NCI-H146 (cell line): ENCODE results near the gene CNN2.

Experiments
- DNase-seq: peaks from one replicate; lab custom pipeline; 2025; lab: John Stamatoyannopoulos, UW

The CNN2 gene

GRCh38 chr19:1065606-1066109 is 39.2 kb downstream of the CNN2 start:
- no peak for DNase-seq

GRCh38 chr19:1066251-1066747 is 39.9 kb downstream of the CNN2 start:
- DNase-seq, result no peak

- DNase-seq, result no peak
Measured at GRCh38 chr19:1066748-1067340, 40.4 kb downstream of the CNN2 start, which contains the start of gene ARHGAP45. Gene ARHGAP45 (plus strand): TSS chr19:1067167. CDS start chr19:1067406, 239 bp downstream.

GRCh38 chr19:1067341-1067957 is 41.0 kb downstream of the CNN2 start:
- DNase-seq, result no peak

- no peak for DNase-seq
Measured at GRCh38 chr19:1068009-1069001, 41.9 kb downstream of the CNN2 start.

- no peak for DNase-seq
Measured at GRCh38 chr19:1069009-1069779, 42.8 kb downstream of the CNN2 start.

- DNase-seq, result no peak
Measured at GRCh38 chr19:1070576-1070930, 44.1 kb downstream of the CNN2 start.

- no peak for DNase-seq
Measured at GRCh38 chr19:1070931-1071791, 44.8 kb downstream of the CNN2 start.

- DNase-seq, result no peak
Measured at GRCh38 chr19:1072371-1073015, 46.1 kb downstream of the CNN2 start.

GRCh38 chr19:1073063-1073955 is 46.9 kb downstream of the CNN2 start:
- DNase-seq, result no peak

- DNase-seq, result no peak
Measured at GRCh38 chr19:1073956-1074517, 47.6 kb downstream of the CNN2 start.

GRCh38 chr19:1074544-1075283 is 48.3 kb downstream of the CNN2 start:
- DNase-seq, result peak; percentile 85

GRCh38 chr19:1076046-1076386 is 49.6 kb downstream of the CNN2 start:
- no peak for DNase-seq

- DNase-seq, result no peak
Measured at GRCh38 chr19:1076951-1077350, 50.5 kb downstream of the CNN2 start.

GRCh38 chr19:1079566-1080111 is 53.2 kb downstream of the CNN2 start:
- peak; percentile 54 for DNase-seq

GRCh38 chr19:1080360-1081161 is 54.2 kb downstream of the CNN2 start:
- no peak for DNase-seq
